NOMO-1 (cell line): ENCODE measurements around the gene TRIM71.
"Not testable (repeated sequence)": the region's sequence is repeated elsewhere in the genome, so short reads cannot be mapped to it uniquely, and the experiment has no call there.

Source experiments
- DNase-seq, 2 experiments: peaks; one replicate each; lab custom pipeline; 2025; ENCODE audit not compliant: unreplicated experiment in 2 of 2; lab: John Stamatoyannopoulos, UW

The TRIM71 gene

DNA sequence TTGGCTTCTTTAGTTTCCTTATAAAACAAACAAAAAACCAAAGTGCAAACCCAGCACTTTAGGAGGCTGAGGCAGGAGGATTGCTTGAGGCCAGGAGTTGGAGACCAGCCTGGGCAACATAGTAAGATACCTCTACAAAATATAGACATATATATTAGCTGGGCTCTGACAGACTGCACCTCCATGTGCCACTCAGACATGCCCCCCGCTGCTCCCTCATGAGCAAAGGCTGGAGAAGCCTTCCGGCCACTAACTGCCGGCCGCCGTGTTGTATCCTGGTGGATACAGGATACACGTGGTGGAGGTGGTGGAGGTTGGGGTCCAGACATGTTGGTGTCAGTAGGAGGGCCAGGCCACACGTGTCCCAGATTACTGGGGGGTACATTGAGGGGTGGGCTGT, 104.3 kb downstream of the TRIM71 start:
- DNase-seq: no peak

DNA sequence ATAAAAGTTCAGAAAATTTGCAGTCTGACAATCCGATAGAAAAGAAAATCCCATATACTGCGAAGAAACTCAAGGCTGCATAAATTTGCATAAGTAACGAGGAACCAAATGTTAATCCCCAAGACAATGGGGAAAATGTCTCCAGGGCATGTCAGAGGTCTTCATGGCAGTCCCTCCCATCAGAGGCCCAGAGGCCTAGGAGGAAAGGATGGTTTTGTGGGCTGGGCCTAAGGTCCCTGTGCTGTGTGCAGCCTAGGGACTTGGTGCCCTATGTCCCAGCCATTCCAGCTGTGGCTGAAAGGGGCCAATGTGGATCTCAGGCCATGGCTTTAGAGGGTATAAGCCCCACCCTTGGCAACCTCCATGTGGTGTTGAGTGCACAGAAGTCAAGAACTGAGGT, 112.4 kb downstream of the TRIM71 start:
- no peak for DNase-seq

- not testable (repeated sequence) for DNase-seq
These were observed 113.5 kb downstream of the TRIM71 start for GRCh38 chr3:32931273-32931672.

- peak in 1 of 2 experiments; percentile 20 for DNase-seq
These were observed 116.4 kb downstream of the TRIM71 start for GRCh38 chr3:32934150-32934742.

DNA sequence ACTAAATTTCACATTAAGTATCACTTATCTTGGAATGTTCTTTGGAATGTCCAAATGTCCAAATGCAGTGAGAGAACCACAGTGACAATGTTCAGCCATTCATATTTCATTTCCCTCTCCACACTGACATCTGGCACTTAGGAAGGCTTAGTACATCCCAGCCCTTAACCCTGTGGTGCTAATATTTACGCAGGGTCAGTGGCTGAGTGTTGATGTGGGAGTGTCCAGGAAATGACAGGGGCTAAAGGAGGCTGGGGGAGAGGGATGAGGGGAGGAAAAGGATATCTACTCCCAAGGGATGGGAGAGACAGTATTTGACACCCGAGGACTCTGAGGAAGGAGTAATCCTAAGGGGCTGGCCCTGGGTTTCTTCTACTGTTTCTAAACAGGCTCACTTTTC, 119.5 kb downstream of the TRIM71 start:
- DNase-seq: no peak

DNA sequence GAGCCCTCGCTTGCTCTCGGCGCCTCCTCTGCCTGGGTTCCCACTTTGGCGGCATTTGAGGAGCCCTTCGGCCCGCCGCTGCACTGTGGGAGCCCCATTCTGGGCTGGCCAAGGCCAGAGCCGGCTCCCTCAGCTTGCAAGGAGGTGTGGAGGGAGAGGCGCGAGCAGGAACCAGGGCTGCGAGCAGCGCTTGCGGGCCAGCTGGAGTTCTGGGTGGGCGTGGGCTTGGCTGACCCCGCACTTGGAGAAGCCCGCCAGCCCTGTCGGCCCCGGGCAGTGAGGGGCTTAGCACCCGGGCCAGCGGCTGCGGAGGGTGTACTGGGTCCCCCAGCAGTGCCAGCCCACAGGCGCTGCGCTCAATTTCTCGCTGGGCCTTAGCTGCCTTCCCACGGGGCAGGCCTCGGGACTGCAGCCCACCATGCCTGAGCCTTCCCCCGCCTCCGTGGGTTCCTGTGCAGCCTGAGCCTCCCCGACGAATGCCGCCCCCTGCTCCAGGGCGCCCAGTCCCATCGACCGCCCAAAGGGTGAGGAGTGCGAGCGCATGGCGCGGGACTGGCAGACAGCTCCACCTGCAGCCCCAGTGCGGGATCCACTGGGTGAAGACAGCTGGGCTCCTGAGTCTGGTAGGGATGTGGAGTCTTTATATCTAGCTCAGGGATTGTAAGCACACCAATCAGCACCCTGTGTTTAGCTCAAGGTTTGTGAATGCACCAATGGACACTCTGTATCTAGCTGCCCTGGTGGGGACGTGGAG, 121.9 kb downstream of the TRIM71 start:
- DNase-seq: not testable (repeated sequence)

DNA sequence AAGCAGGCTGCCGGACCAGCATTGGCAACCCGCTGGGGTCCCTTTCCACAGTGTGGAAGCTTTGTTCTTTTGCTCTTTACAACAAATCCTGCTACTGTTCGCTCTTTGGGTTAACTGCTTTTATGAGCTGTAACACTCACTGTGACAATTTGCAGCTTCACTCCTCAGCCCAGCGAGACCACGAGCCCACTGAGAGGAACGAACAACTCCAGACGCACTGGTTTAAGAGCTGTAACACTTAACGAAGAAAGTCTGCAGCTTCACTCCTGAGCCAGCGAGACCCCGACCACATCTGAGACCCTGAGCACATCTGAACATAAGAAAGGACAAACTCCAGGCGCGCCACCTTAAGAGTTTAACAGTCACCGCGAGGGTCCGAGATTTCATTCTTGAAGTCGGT, 122.9 kb downstream of the TRIM71 start:
- DNase-seq: no peak

DNA sequence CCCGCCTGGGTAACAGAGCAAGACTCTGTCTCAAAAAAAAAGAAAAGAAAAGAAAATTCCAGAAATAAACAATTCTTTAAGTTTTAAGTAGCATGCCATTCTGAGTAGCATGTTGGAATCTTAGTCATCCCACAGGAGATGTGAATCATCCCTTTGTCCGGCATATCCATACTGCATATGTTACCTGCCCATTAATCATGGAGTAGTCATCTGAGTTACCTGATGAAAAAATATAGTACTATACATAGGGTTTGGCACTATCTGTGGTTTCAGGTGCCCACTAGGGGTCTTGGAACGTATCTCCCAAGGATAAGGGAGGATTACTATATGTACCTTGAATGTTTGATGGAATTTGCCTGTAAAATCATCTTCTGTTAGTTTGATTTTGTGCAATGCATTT, 127.3 kb downstream of the TRIM71 start:
- no peak for DNase-seq

DNA sequence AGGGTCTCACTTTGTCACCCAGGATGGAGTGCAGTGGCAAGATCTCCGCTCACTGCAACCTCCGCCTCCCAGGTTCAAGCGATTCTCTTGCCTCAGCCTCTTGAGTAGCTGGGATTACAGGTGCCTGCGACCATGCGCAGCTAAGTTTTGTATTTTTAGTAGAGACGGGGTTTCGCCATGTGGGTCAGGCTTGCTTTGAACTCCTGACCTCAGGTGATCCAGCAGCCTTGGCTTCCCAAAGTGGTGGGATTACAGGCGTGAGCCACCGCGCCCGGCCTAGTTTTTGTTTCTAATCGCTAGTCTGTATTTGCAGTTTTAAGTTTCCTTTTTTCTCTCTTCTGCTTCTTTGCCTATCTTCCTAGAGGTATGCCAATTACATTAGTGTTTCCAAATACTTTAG, 127.8 kb downstream of the TRIM71 start:
- DNase-seq: peak; percentile 23 to 32

- DNase-seq: no peak
These were observed 129.4 kb downstream of the TRIM71 start for GRCh38 chr3:32946973-32947788.
